Spinal cord (tissue), 10 donors: ENCODE results near the gene ACACA. TPM values are rescaled to one million over a fixed set of nuclear protein-coding genes. Genes with fewer than 3 reads are reported as not detected.

Experiments used
- DNase-seq, 6 donors: peaks; one replicate each; pipeline versions ENCODE4 v3.0.0 to v3.0.0-alpha.2; 2013 to 2015; ENCODE audit warnings: low spot score in 6 of 6, low read depth in 4 of 6
- H3K27ac ChIP-seq: one replicate; pipeline ENCODE4 v1.5.1; 2013; ENCODE audit warnings: low read depth, low read length, control low read depth
- H3K27me3 ChIP-seq: one replicate; pipeline ENCODE4 v1.6.1; 2013; ENCODE audit warnings: low read length; ENCODE audit not compliant: control insufficient read depth, insufficient read depth
- H3K36me3 ChIP-seq: one replicate; pipeline ENCODE4 v1.6.1; 2013; ENCODE audit warnings: low read length; ENCODE audit not compliant: control insufficient read depth, insufficient read depth
- H3K4me1 ChIP-seq: one replicate; pipeline ENCODE4 v1.6.1; 2013; ENCODE audit warnings: low read length; ENCODE audit not compliant: control insufficient read depth, insufficient read depth
- H3K4me3 ChIP-seq: one replicate; pipeline ENCODE4 v1.5.1; 2013; ENCODE audit warnings: low read depth, low read length, control low read depth
- H3K9me3 ChIP-seq: one replicate; pipeline ENCODE4 v1.6.1; 2013; ENCODE audit warnings: low read length; ENCODE audit not compliant: control insufficient read depth, insufficient read depth
- WGBS: methylation state at CpG from one replicate; pipeline ENCODE4 v1.1.5; 2013; ENCODE audit warnings: missing lambda C conversion rate; ENCODE audit not compliant: insufficient coverage; 5-methylcytosine and 5-hydroxymethylcytosine counted together
- polyA plus RNA-seq, 2 donors: library from polyadenylated mRNA; unstranded; fragments of 120-200 nt; gene quantifications; one replicate each; pipeline ENCODE4 v1.2.1, GENCODE V29; 2013; ENCODE audit not compliant: insufficient read length in 2 of 2
- total RNA-seq, 2 donors: library from RNA; depleted of rRNA in 1 of 2; stranded (reverse); fragments of 120-200 nt in 1 of 2; fragments of >200 nt in 1 of 2; gene quantifications; one replicate each; pipeline versions ENCODE4 v1.2.3 to v1.2.4, GENCODE V29; 2013 to 2014
- donor health status: healthy.

ACACA gene
- total and polyA plus RNA-seq, 4 donors: 62.3 to 94.4 (median 80.5) TPM

DNA sequence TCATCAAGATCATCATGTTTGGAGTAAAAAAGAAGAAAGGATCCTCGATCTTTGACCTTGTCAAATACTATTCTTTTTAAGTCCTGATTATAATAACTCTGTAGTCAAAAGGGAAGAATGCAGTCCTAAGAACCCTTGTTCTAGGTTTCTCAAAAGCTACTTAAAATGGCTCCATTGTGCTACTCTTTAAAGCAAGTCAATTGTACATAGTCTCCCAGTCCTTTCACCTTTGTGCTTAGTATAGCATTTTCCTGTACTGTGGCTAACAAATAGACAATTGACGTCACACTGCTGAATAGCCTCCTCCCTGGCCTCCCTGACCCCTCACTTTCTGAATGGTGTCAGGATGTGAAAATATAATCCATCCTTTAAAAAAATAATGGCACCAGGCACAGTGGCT lies 285.0 kb downstream of the ACACA start:
- H3K4me3 ChIP-seq: no peak overlapping the region
- H3K27me3 ChIP-seq: no peaks in the 10 kb centered on the region
- WGBS: no CpG with 5 or more reads among the region's 2 CpGs
- H3K9me3 ChIP-seq: no peaks in the 10 kb centered on the region
- no peak overlapping the region for H3K27ac ChIP-seq
- peaks cover 3% of the 10 kb centered on the region for H3K4me1 ChIP-seq
- no peak for DNase-seq
- H3K36me3 ChIP-seq: peaks cover 15% of the 10 kb centered on the region

DNA sequence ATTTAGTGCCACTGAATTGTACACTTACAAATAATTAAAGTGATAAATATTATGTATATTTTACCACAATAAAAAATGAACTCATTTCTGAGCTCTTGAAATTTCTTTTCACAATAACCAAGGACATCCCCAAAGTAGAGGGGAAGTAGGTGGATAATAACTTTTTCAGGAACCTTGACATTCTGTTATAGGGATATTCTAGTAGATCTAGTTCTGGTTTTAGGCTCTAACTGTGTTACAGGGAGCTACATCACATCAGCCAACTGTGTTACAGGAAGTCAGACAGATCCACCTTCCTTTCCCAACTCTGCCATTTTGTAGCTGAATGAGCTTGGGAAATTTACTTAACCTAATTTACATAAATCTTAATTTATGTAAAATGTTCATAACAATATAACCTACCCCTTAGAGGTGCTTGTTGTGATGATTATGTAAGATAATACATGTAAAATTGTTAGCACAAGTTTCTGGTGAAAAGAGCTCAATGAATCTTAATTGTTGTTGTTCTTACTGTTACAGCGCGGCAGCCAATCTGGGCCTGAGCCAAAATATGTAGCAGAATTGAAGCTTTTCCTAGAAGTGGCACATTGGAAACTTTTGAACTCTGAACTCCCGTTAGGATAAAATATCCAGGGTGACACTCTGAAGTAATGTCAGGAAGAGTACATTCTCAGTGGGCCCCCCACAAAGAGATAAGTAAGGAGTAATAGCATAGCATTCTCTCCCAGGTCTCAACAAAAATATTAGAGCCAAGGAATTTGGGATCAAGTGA lies 288.1 kb downstream of the ACACA start:
- Histone ChIP-seq H3K27ac (no peak overlapping the region), H3K36me3 (peaks cover 22% of the 10 kb centered on the region), H3K4me1 (peaks cover 8% of the 10 kb centered on the region), H3K27me3 (no peaks in the 10 kb centered on the region), H3K9me3 (no peaks in the 10 kb centered on the region), H3K4me3 (no peak overlapping the region)
- 89% methylated on average over 3 of the region's 3 CpGs for WGBS
- peak in 2 of 6 donors; percentile 25 to 47 for DNase-seq

- Histone ChIP-seq H3K36me3 (peaks cover 27% of the 10 kb centered on the region), H3K4me3 (no peak overlapping the region)
- DNase-seq: peak in 2 of 6 donors; percentile 30 to 92
Observed at GRCh38 chr17:37117373-37118142, 289.1 kb downstream of the ACACA start.

DNA sequence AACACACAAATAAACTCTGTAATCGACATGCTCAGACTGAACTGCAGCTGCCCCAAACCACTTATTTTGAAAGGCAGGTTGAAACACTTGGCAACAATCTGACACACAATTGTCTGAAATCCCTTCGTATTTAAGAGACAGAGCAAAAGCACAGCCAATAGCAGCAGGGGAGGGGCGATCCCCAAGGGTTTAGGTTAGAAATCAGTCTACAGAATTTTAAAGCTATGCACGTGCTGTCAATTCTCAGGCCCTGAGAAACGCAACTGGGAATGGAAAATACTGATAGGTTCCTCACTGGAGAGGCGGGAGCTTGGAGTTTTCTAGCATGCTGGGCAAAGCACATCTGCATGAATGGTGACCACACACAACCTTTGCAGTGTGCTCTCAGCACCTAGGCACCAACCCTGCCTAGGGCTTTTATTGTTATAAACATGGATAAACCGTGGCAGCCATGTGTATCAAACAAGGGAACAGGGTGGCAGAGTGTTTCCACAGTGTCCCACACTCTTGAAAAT lies 289.9 kb downstream of the ACACA start:
- H3K27ac ChIP-seq: no peak overlapping the region

More at GRCh38 chr17:37117373-37118142, 289.1 kb downstream of the ACACA start:
- H3K4me1 ChIP-seq: peaks cover 8% of the 10 kb centered on the region
- WGBS: 100% methylated on average over 1 of the region's 7 CpGs
- H3K27ac ChIP-seq: no peak overlapping the region
- no peaks in the 10 kb centered on the region for H3K27me3 ChIP-seq
- H3K9me3 ChIP-seq: no peaks in the 10 kb centered on the region

GRCh38 chr17:37111329-37111728 lies 295.3 kb downstream of the ACACA start:
- Histone ChIP-seq H3K4me3 (no peak overlapping the region), H3K36me3 (peaks cover 12% of the 10 kb centered on the region), H3K27me3 (no peaks in the 10 kb centered on the region), H3K9me3 (no peaks in the 10 kb centered on the region), H3K27ac (peak overlapping the region; percentile 61), H3K4me1 (peaks cover 13% of the 10 kb centered on the region)
- 45% methylated on average over 4 of the region's 4 CpGs for WGBS
- peak in 3 of 6 donors; percentile 20 to 78 (median 55) for DNase-seq

More for the DNA sequence above, 289.9 kb downstream of the ACACA start:
- 32% methylated on average over 5 of the region's 7 CpGs for WGBS
- Histone ChIP-seq H3K36me3 (peaks cover 24% of the 10 kb centered on the region), H3K4me3 (no peak overlapping the region), H3K27me3 (no peaks in the 10 kb centered on the region), H3K4me1 (peaks cover 8% of the 10 kb centered on the region), H3K9me3 (no peaks in the 10 kb centered on the region)
- DNase-seq: peak in 1 of 6 donors; percentile 83

DNA sequence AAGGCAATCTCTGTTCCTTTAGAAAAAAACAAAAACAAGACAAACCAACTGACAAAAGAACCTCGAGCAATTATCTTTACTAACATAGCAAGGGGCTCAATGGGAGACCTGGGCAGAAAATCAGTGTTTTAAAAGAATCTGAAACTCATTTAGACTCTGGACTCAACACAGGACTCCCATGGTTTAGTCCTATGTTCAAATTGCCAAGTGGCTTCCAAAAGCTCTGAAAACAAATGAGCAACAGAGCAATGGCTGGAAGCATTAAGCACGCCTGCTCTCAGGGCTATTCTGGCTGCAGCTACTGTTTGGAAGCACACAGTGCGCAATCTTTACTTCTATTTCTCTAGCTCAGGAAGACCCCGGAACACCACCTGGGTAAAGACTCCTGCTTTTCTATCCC lies 295.9 kb downstream of the ACACA start:
- H3K36me3 ChIP-seq: peaks cover 10% of the 10 kb centered on the region
- no peaks in the 10 kb centered on the region for H3K27me3 ChIP-seq
- H3K4me1 ChIP-seq: peaks cover 8% of the 10 kb centered on the region
- H3K4me3 ChIP-seq: no peak overlapping the region
- DNase-seq: peak in 3 of 6 donors; percentile 42 to 87 (median 69)
- 27% methylated on average over 4 of the region's 4 CpGs for WGBS
- peak overlapping the region; percentile 61 for H3K27ac ChIP-seq
- H3K9me3 ChIP-seq: no peaks in the 10 kb centered on the region

DNA sequence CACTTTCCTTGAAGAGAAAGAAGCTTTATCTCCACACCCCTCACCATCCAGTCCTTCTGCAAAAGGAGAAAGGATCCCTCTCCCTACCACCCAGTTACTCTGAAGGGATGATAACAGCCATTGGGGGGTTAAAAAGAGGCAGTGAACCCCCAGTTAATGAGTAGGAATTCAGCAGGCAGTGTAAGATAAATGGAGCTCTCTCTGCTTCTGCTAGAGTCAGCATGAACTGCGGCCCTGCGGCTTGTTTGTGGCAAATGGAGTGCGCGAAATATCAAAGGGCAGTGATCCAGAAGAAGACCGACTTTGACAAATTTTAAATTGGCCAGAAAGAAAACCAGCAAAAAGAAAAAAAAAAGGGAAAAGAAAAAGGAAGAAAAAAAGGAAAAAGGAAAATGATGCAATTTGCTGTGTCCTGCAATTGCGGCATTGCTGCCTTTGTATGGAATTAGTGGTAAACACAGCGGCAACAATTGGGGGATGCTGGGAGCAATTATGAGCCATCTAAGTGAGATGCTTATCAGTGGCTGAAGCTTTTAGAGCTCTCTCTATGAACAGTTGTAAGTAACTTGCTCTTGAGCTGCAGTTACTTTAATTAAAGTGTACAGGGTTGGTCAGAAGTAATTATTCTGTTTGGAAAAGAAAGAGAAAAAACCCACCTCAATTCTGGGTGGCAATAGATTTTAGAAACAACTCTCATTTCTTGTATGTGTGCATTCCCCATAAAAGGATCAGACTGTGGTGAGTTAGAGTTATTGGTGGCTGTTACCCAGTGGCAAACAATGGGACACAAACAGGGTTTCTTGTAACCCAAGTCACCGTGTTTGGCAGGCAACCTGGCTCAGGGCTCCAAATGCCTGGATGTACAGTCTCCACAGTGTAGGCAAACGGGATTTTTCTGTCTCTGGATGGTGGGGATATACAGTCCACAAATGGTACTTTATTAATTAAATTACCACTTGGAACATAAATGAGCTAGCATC lies 296.6 kb downstream of the ACACA start:
- no peaks in the 10 kb centered on the region for H3K27me3 ChIP-seq
- H3K4me1 ChIP-seq: peaks cover 8% of the 10 kb centered on the region
- no peak overlapping the region for H3K4me3 ChIP-seq
- H3K36me3 ChIP-seq: peaks cover 10% of the 10 kb centered on the region
- DNase-seq: peak in 3 of 6 donors; percentile 54 to 85 (median 74)
- H3K27ac ChIP-seq: peak overlapping the region; percentile 61
- no peaks in the 10 kb centered on the region for H3K9me3 ChIP-seq
- WGBS: 27% methylated on average over 8 of the region's 9 CpGs

- H3K27me3 ChIP-seq: no peaks in the 10 kb centered on the region
- no peak overlapping the region for H3K4me3 ChIP-seq
- peaks cover 8% of the 10 kb centered on the region for H3K4me1 ChIP-seq
- DNase-seq: peak in 1 of 6 donors; percentile 21
- WGBS: 73% methylated on average over 5 of the region's 5 CpGs
- no peak overlapping the region for H3K27ac ChIP-seq
- H3K9me3 ChIP-seq: no peaks in the 10 kb centered on the region
- peaks cover 14% of the 10 kb centered on the region for H3K36me3 ChIP-seq
Observed at GRCh38 chr17:37109106-37109505, 297.5 kb downstream of the ACACA start.
